PC-9 (cell line): Measurements from ENCODE around the gene ITGB5.

Experiments
- CTCF ChIP-seq: fragments of 200-600 bp; sonication (generic); conservative IDR thresholded peaks from 2 replicates; pipeline ENCODE4 v1.6.1; 2017; ENCODE audit warnings: mixed run types, antibody characterized with exemption, mild to moderate bottlenecking, moderate library complexity
- EZH2 ChIP-seq: fragments of 200-600 bp; sonication (generic); IDR thresholded peaks from 2 replicates; pipeline ENCODE4 v1.8.0; 2017; ENCODE audit warnings: antibody characterized with exemption, low read depth

- TF ChIP-seq CTCF (no peak), EZH2 (no peak)
Measured at GRCh38 chr3:124845406-124845805, 41.8 kb downstream of the ITGB5 start.
